ENCODE data around the gene ZNF160.
"Not testable (repeated sequence)": the region's sequence is repeated elsewhere in the genome, so short reads cannot be mapped to it uniquely, and the experiment has no call there.

Gene ZNF160

GRCh38 chr19:53102206-53102755 is 941 bp downstream of the ZNF160 start:
- TF ChIP-seq CTCF (IDR thresholded peaks at IDR 0.05; ENCODE audit: low read depth, low read length, missing control alignments), result no peak
- H3K4me3 ChIP-seq (replicated peaks; ENCODE audit: low read depth, low read length), result peak overlapping the region; percentile 75
- DNase-seq (ENCODE audit: extremely low read depth, low read depth), result no peak

GRCh38 chr19:53101518-53101917 is 1.7 kb downstream of the ZNF160 start:
- no peak for TF ChIP-seq CTCF (IDR thresholded peaks at IDR 0.05; ENCODE audit: low read depth, low read length, missing control alignments)
- DNase-seq (ENCODE audit: extremely low read depth, low read depth), result no peak
- peak overlapping the region; percentile 75; the same call in 1 of the 2 replicates for H3K4me3 ChIP-seq (replicated peaks; ENCODE audit: low read depth, low read length)

GRCh38 chr19:53098570-53098969 is 4.7 kb downstream of the ZNF160 start:
- H3K4me3 ChIP-seq (replicated peaks; ENCODE audit: low read depth, low read length); DNase-seq (ENCODE audit: extremely low read depth, low read depth): not testable (repeated sequence)

- not testable (repeated sequence) for H3K4me3 ChIP-seq (replicated peaks; ENCODE audit: low read depth, low read length); DNase-seq (ENCODE audit: extremely low read depth, low read depth)
Observed at GRCh38 chr19:53096982-53097690, 6.1 kb downstream of the ZNF160 start.

- not testable (repeated sequence) for DNase-seq (ENCODE audit: extremely low read depth, low read depth); H3K4me3 ChIP-seq (replicated peaks; ENCODE audit: low read depth, low read length)
Observed at GRCh38 chr19:53096579-53096978, 6.6 kb downstream of the ZNF160 start.

GRCh38 chr19:53094754-53095575 is 8.3 kb downstream of the ZNF160 start:
- no peak overlapping the region for H3K4me3 ChIP-seq (replicated peaks; ENCODE audit: low read depth, low read length)
- no peak for TF ChIP-seq CTCF (IDR thresholded peaks at IDR 0.05; ENCODE audit: low read depth, low read length, missing control alignments)
- no peak for DNase-seq (ENCODE audit: extremely low read depth, low read depth)

GRCh38 chr19:53092723-53093122 is 10.5 kb downstream of the ZNF160 start:
- no peak for TF ChIP-seq CTCF (IDR thresholded peaks at IDR 0.05; ENCODE audit: low read depth, low read length, missing control alignments)
- no peak overlapping the region for H3K4me3 ChIP-seq (replicated peaks; ENCODE audit: low read depth, low read length)
- DNase-seq (ENCODE audit: extremely low read depth, low read depth), result no peak

- DNase-seq (ENCODE audit: extremely low read depth, low read depth), result no peak
- no peak overlapping the region for H3K4me3 ChIP-seq (replicated peaks; ENCODE audit: low read depth, low read length)
- no peak for TF ChIP-seq CTCF (IDR thresholded peaks at IDR 0.05; ENCODE audit: low read depth, low read length, missing control alignments)
Observed at GRCh38 chr19:53091413-53092254, 11.6 kb downstream of the ZNF160 start.

Measured in HFF-Myc (cell line).